NT2/D1 (cell line): Measurements from ENCODE around the gene MFNG.

ENCODE experiments used
- DNase-seq: peaks from one replicate; pipeline ENCODE4 v3.0.0-alpha.2; 2011; ENCODE audit warnings: low read depth, low spot score
- H3K27me3 ChIP-seq: 2 replicates; pipeline ENCODE4 v1.6.0; 2011; ENCODE audit warnings: mild to moderate bottlenecking; ENCODE audit not compliant: insufficient read length, insufficient read depth
- H3K36me3 ChIP-seq: 2 replicates; pipeline ENCODE4 v1.6.1; 2011; ENCODE audit warnings: mild to moderate bottlenecking, low read length, mixed read lengths; ENCODE audit not compliant: insufficient read depth, insufficient read length
- H3K4me1 ChIP-seq: 2 replicates; pipeline ENCODE4 v1.5.1; 2011; ENCODE audit not compliant: insufficient read depth, insufficient read length
- H3K4me3 ChIP-seq: 2 replicates; pipeline ENCODE4 v1.5.1; 2011; ENCODE audit warnings: low read depth; ENCODE audit not compliant: insufficient read length
- H3K9ac ChIP-seq: 2 replicates; pipeline ENCODE4 v1.6.0; 2011; ENCODE audit warnings: low read depth; ENCODE audit not compliant: insufficient read length
- H3K9me3 ChIP-seq: 2 replicates; pipeline ENCODE4 v1.5.1; 2011; ENCODE audit warnings: mild to moderate bottlenecking, low read length; ENCODE audit not compliant: insufficient read depth
- SUZ12 ChIP-seq: IDR thresholded peaks from 2 replicates; pipeline ENCODE4 v1.6.1; 2011; ENCODE audit not compliant: insufficient read length, insufficient read depth; ENCODE audit errors: extremely low read depth
- YY1 ChIP-seq: IDR thresholded peaks from 2 replicates; pipeline ENCODE4 v1.6.1; 2011; ENCODE audit not compliant: insufficient read length, insufficient read depth
- ZNF274 ChIP-seq: IDR thresholded peaks from 2 replicates; pipeline ENCODE4 v1.6.1; 2011; ENCODE audit warnings: mild to moderate bottlenecking, low read depth, low read length

Gene MFNG

DNA sequence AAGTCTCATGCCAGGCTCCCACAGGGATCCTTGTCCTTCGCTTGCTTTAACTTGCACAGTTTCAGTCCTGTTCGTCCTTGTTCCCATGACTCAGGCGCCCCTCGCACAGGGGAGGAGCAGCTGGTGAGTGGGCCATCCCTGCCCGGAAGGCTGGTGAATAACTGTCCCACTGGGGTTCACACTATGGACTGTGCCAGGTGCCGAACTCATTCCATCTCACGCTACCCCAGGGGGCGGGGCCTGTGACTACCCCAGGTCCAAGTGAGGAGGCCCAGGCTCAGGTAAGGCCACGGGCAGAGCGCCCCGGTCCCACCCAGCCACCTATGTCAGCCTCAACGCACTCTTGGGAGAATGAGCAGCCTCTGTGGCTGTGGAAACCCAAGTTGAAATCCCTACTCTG lies 40.2 kb upstream of the MFNG start:
- Histone ChIP-seq H3K4me3 (no peak overlapping the region), H3K9me3 (no peaks in the 10 kb centered on the region), H3K27me3 (no peaks in the 10 kb centered on the region), H3K4me1 (peaks cover 10% of the 10 kb centered on the region), H3K9ac (no peak overlapping the region), H3K36me3 (no peaks in the 10 kb centered on the region)
- no peak for DNase-seq
- TF ChIP-seq YY1 (no peak), SUZ12 (no peak), ZNF274 (no peak)

DNA sequence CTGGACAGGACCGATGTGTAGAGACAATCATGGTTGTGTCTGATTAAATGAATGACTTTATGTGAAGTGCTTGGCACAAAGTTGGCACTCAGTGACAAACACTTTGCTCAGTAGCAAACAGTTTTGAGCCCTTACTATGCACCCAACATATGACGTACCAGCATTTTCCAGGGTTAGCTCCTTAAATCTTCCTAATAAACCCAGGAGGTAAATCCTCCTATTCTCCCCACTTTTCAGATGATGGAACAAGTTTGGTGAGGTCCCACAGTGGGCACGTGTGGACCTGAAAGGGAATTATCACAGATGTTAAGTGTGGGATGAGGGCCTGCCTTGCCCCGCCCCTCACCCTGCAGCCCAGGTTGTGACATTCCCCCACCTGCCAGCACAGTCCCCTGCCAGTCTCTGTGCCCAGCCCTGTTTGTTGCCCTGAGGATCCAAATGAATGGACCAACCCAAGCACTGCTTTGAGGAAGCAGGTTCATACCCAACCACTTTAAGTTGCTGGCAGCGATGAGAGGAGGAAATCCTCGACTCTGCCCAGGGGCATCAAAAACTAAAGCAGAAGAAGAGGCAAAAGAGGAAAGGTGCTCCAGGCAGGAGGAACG lies 39.7 kb upstream of the MFNG start:
- Histone ChIP-seq H3K9ac (no peak overlapping the region), H3K4me1 (peaks cover 13% of the 10 kb centered on the region), H3K36me3 (no peaks in the 10 kb centered on the region), H3K9me3 (no peaks in the 10 kb centered on the region), H3K27me3 (peaks cover under 1% of the 10 kb centered on the region), H3K4me3 (no peak overlapping the region)
- DNase-seq, result no peak
- TF ChIP-seq ZNF274, result no peak
- no peak for TF ChIP-seq SUZ12
- no peak for TF ChIP-seq YY1

DNA sequence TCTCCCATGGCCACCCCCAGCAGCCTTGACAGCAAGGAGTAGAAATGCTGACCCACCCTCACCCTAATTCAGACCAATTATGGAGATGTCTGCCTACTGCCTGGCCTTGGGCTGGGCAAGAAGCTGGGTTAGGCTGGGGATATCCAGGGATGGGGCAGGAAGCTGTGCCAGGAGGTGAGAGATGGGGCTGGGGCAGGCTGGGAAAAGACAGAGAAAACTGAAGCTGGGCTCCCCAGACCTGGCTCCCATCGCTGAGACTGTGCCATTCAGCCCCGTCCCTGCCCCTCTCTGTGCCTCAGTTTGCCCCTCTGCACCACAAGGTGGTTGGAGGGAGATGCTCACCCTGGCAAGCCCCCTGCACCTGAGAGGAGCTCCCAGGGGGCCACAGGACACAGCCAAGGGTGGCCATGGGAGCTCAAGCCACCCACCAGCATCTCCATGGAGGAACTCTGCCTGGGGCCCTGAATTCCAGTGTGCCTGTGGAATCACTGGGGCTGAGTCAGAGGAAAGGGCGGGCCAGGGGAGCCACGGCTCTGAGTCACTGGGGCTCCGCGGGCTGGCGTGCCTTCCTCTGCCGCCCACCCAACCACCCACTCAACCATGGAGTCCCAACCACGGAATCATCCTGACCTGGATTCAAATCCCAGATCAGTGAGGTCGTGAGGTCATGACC lies 39.0 kb upstream of the MFNG start:
- Histone ChIP-seq H3K4me3 (no peak overlapping the region), H3K27me3 (peaks cover 4% of the 10 kb centered on the region), H3K36me3 (no peaks in the 10 kb centered on the region), H3K9me3 (no peaks in the 10 kb centered on the region), H3K9ac (no peak overlapping the region), H3K4me1 (peaks cover 13% of the 10 kb centered on the region)
- no peak for TF ChIP-seq SUZ12
- TF ChIP-seq YY1, result no peak
- TF ChIP-seq ZNF274, result no peak
- DNase-seq, result no peak

DNA sequence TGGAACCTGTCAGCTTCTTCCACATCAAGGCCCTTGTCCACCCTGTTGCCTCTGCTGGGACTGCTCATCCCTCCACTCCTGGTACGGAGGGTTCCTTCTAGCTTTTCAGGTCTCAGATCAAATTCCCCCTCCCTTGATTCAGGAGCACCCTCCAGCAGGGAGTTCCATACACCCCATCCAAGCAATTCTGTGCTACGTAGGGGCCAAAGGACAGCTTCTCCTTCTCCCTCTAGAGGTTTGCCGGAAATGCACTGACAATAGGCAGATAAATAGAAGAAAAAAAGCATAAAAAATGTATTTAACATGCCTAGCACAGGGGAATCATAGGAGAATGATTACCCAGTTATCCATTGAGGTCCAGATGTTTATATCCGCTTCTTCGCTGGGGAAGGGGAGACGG lies 36.3 kb upstream of the MFNG start:
- H3K9ac ChIP-seq, result no peak overlapping the region
- H3K4me3 ChIP-seq, result no peak overlapping the region
- no peak for DNase-seq
- H3K36me3 ChIP-seq, result no peaks in the 10 kb centered on the region
- TF ChIP-seq YY1 (no peak), SUZ12 (no peak)
- H3K9me3 ChIP-seq, result no peaks in the 10 kb centered on the region
- peaks cover 26% of the 10 kb centered on the region for H3K27me3 ChIP-seq
- H3K4me1 ChIP-seq, result peaks cover 16% of the 10 kb centered on the region

DNA sequence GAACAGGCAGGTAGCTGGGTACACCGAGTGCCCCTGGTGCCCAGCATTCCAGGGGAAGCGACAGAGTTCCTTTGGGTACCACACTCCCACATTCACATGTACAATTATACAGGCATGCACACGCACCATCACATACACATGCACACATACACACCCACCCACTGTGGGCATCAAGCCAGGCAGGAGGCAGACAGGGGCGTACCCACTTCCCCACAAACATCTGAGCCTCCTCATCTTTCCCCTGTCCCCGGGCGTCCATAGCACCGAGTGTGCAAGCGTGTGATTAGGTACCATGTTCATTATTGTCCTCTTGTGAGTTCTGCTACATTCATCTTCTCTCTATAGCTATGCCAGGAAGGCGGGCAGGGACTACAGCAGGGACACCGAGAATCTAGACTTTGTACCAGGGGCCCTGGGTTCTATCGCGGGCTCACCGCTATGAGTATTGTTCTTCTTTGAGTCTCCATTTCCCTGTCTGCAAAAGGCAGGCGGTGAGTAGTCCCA lies 35.1 kb upstream of the MFNG start:
- Histone ChIP-seq H3K9me3 (peaks cover 5% of the 10 kb centered on the region; the same call in 1 of the 2 replicates), H3K9ac (no peak overlapping the region), H3K4me3 (no peak overlapping the region), H3K27me3 (peaks cover 26% of the 10 kb centered on the region), H3K36me3 (peaks cover 2% of the 10 kb centered on the region), H3K4me1 (peaks cover 14% of the 10 kb centered on the region)
- TF ChIP-seq ZNF274, result no peak
- no peak for TF ChIP-seq YY1
- no peak for TF ChIP-seq SUZ12
- no peak for DNase-seq

DNA sequence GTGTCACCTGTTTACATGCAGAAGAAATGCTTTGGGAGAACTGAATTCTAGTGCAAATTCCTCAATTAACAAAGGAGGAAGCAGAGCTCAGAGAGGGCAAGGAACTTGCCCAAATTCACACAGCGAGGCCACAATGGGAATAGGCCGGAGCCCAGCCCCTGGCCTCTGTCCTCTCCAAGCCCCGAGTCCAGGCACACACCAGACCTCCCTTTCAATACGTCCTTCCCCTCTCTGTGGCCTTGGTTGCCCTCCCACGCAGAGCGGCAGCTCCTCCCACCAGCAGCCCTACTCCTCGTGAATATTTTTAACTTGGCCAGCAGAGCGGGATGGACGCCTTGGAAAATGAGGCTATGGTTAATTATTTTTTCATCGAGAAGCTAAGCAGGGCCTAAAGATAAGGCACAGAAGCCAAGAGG lies 34.6 kb upstream of the MFNG start:
- no peak for TF ChIP-seq YY1
- TF ChIP-seq SUZ12, result no peak
- no peak for TF ChIP-seq ZNF274
- no peak for DNase-seq
- peaks cover 5% of the 10 kb centered on the region for H3K36me3 ChIP-seq
- H3K9me3 ChIP-seq, result peaks cover 5% of the 10 kb centered on the region; the same call in 1 of the 2 replicates
- H3K4me3 ChIP-seq, result no peak overlapping the region
- peaks cover 14% of the 10 kb centered on the region for H3K4me1 ChIP-seq
- H3K9ac ChIP-seq, result no peak overlapping the region
- H3K27me3 ChIP-seq, result peaks cover 26% of the 10 kb centered on the region

DNA sequence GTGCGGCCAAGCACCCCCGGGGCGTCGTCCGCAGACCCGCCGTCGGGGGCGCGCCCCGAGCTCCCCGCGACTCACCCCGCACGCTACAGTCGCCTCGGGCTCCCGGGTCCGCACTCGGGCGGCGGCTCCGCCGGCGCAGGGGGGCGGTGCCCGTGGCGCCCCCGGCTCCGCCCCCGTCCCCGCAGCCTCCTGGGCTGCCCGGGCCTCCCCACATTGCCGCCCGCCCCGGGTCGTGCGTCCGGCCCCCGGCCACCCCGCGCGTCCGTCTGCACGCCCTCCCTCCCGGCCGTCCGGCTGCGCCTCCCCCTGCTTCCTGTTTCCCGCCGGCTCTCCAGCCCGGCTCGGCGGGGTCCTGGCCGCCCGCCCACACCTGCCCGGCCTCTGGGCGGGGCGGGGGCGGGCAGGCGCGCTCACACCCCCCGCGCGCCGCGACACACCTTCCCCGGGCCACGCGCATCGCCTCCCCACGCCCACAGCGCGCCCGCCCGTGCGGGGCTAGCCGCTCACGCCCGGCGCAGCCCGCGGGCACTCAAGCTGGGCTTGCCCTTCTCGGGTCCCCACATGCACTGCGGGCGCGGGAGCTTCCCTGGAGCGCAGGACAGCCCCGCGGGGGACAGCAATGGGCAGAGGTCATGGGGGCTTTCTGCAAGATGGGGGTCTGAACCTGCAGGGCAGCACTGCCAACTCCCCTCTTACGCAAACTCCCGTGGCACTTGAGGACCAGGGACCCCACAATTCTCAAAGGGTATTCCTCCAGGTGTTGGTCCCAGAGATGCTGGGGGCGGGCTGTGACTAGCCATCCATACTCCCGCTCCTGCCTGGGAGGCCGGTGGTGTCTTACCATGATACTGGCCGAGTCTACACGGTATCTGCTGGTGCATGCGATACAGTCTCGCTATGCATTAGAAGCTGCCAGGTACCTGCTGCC lies 33.3 kb upstream of the MFNG start, which contains the start of gene CARD10:
TSS of gene CARD10 (minus strand) at position 148 of the 928 bp plus-strand sequence. CDS start 215 bp downstream, outside the sequence.
- TF ChIP-seq SUZ12 (no peak), ZNF274 (no peak), YY1 (no peak)
- H3K36me3 ChIP-seq, result peaks cover 16% of the 10 kb centered on the region
- peaks cover 26% of the 10 kb centered on the region for H3K27me3 ChIP-seq
- peak within 1 kb of the TSS; percentile 71 for H3K4me3 ChIP-seq
- DNase-seq, result no peak
- peak within 1 kb of the TSS; percentile 89 for H3K9ac ChIP-seq
- peaks cover 10% of the 10 kb centered on the region for H3K4me1 ChIP-seq
- peaks cover 5% of the 10 kb centered on the region; the same call in 1 of the 2 replicates for H3K9me3 ChIP-seq
